Colon (tissue), 2 donors: ENCODE data around the gene MYO3B.
"Not testable (repeated sequence)": the region's sequence is repeated elsewhere in the genome, so short reads cannot be mapped to it uniquely, and the experiment has no call there.

Experiments
- FAIRE-seq: peaks from 2 replicates; lab custom pipeline; 2012; peaks lifted over from hg19 to GRCh38; lab: Jason Lieb, UNC
- donor health status: control.
- donor health status: control.

The MYO3B gene

GRCh38 chr2:170509452-170510193 lies 331.7 kb downstream of the MYO3B start:
- no peak for FAIRE-seq

DNA sequence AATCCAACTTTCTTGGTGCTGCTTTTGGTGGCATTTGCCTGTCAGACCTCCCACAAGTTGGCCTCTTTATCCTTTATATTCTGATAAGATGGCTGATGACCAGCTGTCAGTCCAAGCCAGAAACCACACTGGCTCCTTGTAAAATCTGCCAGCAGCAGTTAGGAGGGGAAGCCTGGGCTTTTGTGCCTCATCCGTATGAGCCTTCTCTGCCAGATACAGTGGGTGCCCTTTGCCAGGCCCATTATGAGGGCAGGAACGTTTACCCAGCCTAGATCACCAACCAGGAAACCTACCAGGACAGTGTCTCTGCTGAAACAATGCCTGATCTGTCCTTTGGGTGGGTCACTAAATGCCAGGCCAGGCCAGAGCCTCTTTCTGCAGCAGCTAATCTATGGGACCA lies 334.3 kb downstream of the MYO3B start:
- no peak for FAIRE-seq

DNA sequence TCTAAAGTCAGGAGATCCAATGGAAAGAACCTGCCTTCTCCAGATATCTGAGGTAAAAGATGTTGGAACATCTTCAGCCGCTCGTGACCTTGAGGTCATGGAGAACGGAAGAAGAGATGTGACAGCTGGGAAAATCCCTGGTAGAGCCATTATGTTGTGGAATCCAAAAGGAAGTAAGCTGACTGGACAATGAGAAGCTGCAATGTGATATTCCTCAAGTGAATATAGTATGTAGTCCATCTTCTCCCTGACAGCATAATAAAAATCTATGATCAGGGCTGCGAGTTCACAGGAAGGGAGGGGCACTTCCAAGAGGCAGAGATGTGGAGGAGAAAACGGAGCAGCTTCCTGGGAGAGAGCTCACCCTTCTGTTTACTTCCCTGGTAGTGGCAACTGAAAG lies 336.2 kb downstream of the MYO3B start:
- FAIRE-seq = no peak

- FAIRE-seq = no peak
These were observed 339.6 kb downstream of the MYO3B start for GRCh38 chr2:170517538-170517937.

GRCh38 chr2:170518911-170519310 lies 341.0 kb downstream of the MYO3B start:
- no peak for FAIRE-seq

DNA sequence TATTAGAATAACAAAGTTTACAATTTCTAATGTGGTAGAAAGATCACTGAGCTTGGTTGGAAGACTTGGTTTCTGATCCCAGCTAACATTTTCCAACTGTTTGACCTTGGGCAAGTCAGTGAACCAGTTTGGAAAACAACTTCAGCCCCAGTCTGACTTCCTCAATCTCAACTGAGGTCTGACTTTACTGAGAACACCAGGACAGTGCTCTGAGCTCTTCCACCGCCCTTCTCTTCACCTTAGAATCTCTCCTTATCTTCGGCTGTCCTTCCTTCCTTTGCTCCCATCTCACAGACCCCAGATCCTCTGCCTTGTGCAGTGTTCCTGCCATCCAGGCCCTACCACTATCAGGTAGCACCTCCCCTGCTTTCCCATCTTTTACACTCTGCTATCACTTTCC lies 343.4 kb downstream of the MYO3B start:
- no peak for FAIRE-seq

- FAIRE-seq = no peak
These were observed 345.6 kb downstream of the MYO3B start for GRCh38 chr2:170523506-170523905.

DNA sequence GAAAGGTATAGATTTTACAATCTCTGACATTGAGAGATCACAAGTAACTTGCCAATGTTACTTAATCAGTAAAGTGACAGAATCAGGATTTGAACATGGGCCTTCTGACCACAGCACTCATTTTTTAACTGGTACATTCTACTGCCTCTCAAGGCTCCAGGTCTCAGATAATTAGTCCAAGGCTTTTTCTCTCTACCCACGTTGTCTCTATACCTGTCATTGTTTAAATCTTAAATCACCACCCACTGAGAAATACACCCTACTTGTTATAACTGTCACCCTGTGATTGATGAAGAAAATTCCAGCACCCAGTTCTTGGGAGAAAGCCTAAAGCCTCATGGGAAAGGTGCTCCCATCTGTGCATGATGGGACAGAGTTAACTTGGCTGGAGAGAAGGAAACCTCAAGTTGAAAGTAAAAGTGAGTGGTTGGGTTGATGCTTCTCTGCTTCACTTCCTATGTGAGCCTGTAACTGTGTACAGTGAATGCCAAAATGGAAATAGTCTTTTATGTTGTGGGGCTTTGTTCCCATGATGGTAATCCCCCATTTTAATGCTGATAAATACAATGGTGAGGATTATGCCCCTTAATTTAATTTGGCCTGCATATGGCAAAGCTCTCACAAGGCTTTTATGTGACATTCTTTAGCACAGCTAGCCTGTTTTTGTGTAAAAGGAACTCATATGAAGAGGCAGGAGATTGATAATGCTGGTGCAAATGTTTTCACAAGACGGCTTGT lies 347.1 kb downstream of the MYO3B start:
- no peak for FAIRE-seq

- FAIRE-seq = no peak
These were observed 347.6 kb downstream of the MYO3B start for GRCh38 chr2:170525566-170525900.

DNA sequence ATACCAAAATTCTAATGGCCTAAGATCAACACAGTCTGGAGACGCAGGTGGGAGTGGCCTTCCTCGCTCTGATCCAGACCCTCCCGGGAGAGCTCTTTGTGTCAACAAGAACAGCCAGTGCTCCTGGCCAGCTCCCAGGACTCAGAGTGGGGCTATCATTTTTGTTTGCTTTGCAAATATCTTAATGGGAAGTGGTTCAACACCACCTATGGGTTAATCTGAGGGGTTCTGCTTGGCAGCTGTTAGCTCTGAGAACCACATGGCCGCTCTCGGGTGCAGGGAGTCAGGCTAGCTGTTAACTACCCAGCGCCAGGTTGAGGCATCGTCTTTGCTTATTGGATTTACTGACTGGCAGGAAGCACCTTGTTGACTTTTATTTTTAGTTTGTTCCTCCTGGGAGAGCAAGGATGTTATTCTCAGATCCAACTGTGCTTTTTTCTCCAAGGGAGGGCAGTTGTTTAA lies 352.4 kb downstream of the MYO3B start:
- FAIRE-seq = no peak

DNA sequence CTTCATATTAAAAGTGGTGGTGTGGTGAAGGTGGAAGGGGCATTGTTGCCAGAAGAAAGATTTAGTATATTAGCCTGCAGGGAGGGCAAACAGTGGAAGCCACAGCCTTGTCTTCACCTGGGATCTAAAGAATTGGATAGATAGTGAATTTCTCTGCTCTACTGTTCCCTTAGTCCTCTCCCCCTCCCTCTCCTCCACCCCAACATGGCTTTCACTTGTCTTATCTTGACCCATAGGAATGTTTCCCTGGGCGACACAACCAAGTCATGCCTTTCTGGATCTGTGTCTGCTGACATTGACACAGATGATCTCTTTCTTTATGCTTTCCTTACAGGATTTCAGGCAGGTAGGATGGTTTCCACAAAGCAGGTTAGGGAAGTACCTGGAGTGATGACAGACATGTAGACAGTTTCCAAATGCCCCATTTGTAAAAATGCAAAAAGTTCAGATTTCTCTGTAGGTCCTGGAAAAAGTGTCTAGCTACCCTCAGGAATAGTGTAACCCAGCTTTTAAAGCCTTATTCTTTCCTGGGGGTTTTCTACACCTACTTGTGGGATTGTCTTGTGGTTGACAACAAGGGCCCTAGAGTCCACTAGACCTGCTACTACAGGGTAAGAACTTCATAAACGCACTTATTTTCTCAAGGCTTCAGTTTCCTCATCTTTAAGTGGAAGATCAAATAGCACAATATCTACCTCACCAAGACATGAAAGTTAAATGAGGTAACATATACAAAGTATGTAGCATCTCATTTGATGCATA lies 353.0 kb downstream of the MYO3B start:
- no peak for FAIRE-seq

DNA sequence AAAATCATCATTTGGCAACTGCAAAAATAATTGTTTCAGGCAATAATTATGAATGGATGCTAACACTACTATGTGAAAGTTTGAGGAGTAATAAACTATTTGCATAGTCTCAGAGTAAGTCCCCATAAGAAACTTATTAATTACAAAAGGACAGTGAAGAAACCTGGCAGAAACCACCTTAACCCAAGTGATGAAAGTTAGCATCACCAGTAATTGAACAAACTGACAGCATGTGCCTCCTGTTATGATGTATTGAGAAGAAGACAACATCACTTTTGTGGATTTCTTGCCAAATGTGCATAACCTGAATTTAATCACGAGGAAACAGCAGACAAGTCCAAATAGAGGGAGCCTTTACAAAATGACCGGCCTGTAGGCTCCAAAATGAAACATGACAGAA lies 353.9 kb downstream of the MYO3B start:
- FAIRE-seq = no peak

DNA sequence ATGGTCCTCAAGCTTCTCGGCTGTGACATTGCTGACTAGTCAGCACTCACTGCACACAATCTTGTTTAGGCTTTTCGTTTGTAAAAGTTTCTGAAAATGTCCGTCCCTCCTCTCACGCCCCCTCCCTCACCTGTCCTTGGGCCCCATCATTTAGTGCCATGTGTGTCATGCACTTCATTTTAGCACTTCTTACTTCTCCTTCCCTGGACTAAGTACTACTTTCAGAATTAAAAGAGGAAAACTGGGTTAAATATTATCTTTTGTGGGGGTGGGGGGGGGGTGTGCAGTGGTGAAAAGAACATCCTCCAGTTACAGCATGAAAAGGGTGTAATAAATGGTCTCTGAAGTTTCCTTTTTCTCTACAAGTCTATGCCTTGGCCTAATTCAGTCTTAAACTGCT lies 355.2 kb downstream of the MYO3B start:
- no peak for FAIRE-seq

DNA sequence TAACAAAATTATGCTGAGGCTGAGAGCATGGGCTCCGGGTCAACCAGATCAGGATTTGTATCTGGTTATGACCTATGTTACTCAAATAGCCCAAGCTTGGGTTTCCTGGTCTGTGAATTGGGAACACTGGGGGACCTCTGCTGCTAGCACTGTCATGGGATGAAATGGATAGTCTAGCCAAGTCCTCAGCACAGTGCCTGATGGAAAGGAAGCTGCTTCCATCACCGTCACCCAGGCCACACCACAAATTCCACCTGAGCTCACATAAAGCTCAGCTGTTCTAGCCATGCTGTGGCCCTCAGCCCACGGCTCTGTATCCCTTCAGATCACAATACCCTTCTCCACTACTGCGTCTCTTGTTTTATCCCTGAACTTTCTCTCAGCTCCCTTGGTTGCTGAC lies 357.6 kb downstream of the MYO3B start:
- no peak for FAIRE-seq

DNA sequence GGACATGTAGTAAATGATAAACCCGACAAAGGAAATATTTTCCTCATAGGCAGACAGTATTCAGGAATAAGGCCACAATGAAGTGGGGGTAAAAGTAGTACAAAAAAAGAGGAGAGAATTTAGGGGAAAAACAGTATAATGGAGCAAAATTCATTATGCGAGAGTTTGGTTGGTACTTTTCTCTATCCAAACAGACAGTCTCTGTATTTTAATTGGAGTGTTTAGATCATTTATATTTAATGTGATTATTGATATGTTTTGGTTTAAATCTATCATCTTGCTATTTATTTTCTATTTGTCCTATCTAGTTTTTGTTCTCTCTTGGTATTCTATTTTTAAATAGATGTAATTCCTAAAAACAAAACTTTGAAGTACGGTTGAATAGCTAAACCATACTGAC lies 366.9 kb downstream of the MYO3B start:
- no peak for FAIRE-seq

- FAIRE-seq = no peak
These were observed 370.4 kb downstream of the MYO3B start for GRCh38 chr2:170548304-170548703.

GRCh38 chr2:170550501-170550900 lies 372.6 kb downstream of the MYO3B start:
- no peak for FAIRE-seq

GRCh38 chr2:170551899-170552298 lies 374.0 kb downstream of the MYO3B start:
- not testable (repeated sequence) for FAIRE-seq

DNA sequence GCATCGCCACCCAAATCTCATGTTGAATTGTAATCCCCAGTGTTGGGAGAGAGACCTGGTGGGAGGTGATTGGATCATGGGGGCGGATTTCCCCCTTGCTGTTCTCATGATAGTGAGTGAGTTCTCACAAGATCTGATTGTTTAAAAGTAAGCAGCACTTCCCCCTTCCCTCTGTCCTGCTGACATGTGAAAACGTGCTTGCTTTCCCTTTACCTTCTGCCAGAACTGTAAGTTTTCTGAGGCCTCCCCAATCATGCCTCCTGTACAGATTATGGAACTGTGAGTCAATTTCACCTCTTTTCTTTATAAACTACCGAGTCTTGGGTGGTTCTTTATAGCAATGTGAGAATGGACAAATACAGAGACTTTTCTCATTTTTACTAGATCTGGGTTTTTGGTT lies 375.8 kb downstream of the MYO3B start:
- no peak for FAIRE-seq

DNA sequence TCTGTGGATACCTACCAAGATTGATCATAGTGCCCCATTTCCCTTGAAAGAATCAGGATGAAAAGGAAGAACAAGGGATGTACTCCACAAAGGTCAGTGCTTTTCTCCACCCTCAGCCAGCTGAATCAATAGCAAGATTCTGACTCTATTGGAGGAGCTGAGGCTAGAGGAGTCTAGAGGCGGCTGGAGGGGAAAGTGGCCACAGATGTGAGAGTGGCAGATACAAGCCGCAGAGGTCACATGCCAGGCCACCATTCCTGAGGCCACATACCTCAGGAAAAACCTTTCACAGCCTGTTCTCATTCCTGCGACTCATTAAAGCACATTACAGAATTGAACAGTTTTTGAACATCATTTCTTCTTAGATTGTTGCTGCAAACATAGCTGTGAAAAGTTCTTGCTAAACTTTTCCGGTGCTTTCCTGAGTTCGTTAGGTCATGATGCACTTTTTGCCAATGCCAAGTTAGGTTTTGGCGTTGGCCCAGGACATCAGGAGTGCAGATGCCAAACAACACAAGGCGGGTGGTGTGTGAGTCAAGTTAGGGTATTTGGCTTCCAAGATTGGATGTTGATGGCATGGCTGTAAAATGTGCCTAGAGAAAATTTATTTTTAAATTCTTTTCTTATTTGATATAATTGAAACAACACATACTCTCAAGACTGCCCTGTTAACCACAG lies 376.5 kb downstream of the MYO3B start:
- no peak for FAIRE-seq

GRCh38 chr2:170562928-170563327 lies 385.0 kb downstream of the MYO3B start:
- FAIRE-seq = no peak

- no peak for FAIRE-seq
These were observed 385.5 kb downstream of the MYO3B start for GRCh38 chr2:170563401-170563800.

- no peak for FAIRE-seq
These were observed 388.2 kb downstream of the MYO3B start for GRCh38 chr2:170566138-170566537.
